IgD-negative memory B cell (primary cell): ENCODE measurements around the gene ZNF518B. TPM values are rescaled to one million over a fixed set of nuclear protein-coding genes. Genes with fewer than 3 reads are reported as not detected.
"Not testable (repeated sequence)": the region's sequence is repeated elsewhere in the genome, so short reads cannot be mapped to it uniquely, and the experiment has no call there.

Source experiments
- H3K27ac Mint-ChIP-seq, 3 donors: one replicate each; pipeline ENCODE4 v1.8.0; 2020 to 2022; ENCODE audit warnings: mild to moderate bottlenecking in 3 of 3, mixed read lengths in 3 of 3, moderate library complexity in 1 of 3
- H3K27me3 Mint-ChIP-seq: one replicate; pipeline ENCODE4 v1.8.0; 2021; ENCODE audit warnings: mixed read lengths
- H3K36me3 Mint-ChIP-seq: one replicate; pipeline ENCODE4 v1.8.0; 2020; ENCODE audit warnings: mild to moderate bottlenecking, mixed read lengths
- H3K4me1 Mint-ChIP-seq, 3 donors: one replicate each; pipeline ENCODE4 v1.8.0; 2020 to 2022; ENCODE audit warnings: mixed read lengths in 3 of 3, mild to moderate bottlenecking in 1 of 3
- H3K4me3 Mint-ChIP-seq, 4 donors: one replicate each; pipeline ENCODE4 v1.8.0; 2020 to 2022; ENCODE audit warnings: mild to moderate bottlenecking in 4 of 4, mixed read lengths in 4 of 4, moderate library complexity in 3 of 4
- H3K9me3 Mint-ChIP-seq, 3 donors: one replicate each; pipeline ENCODE4 v1.8.0; 2020 to 2021; ENCODE audit warnings: mixed read lengths in 3 of 3, mild to moderate bottlenecking in 1 of 3
- polyA plus RNA-seq: library from polyadenylated mRNA; unstranded; fragments of 300-500 nt; fragmentation: Illumina TruSeq; gene quantifications from one replicate; pipeline ENCODE4 v1.2.3, GENCODE V29; 2021

The ZNF518B gene
- polyA plus RNA-seq, 1 donor from 2014 or later: 15.6 TPM

DNA sequence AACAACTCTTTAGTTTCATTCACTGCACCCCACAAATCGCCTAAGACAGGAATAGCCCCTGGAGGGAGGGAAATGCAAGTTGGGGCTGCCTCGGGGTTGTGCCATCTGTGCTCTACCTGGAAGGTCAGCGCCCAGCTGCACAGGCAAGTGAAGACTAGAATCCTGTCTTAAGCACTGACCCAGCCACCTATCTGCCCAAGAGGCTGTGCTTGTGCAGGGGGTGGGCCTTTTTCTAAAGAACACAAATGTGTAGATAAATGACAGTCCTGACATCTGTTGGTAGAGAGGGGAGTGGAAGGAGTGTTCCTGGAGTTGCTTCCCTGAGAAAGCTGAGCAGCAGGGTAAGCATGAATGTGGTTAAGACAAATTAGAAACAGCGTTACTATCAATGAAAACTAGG lies 15.7 kb downstream of the ZNF518B start:
- Mint-ChIP-seq H3K36me3 (peaks cover 25% of the 10 kb centered on the region), H3K27ac (peak overlapping the region in 1 of 3 donors; percentile 53), H3K9me3 (peaks cover 9 to 16% (median 12%) of the 10 kb centered on the region in 3 donors), H3K4me1 (peaks cover 0 to 3% (median 0%) of the 10 kb centered on the region in 3 donors), H3K4me3 (no peak overlapping the region), H3K27me3 (no peaks in the 10 kb centered on the region)

DNA sequence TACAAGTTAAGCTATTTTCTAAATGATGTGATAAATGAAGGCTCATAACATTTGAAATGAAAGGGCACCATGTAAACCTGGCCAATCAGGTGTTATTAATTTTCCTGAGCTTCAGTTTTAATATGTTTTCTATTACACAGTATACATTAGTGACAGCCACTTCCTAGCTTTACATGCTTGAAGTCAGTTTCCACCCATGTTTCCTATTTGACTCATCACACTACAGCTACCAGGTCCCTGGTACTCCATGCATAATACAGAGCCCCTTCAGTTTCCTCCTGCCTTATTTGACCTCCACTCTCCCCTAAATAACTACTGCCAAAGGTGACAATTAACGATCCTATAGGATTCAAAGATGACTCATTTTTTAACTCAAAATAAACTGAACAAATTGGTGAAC lies 18.3 kb downstream of the ZNF518B start:
- Mint-ChIP-seq H3K36me3 (peaks cover 13% of the 10 kb centered on the region), H3K27me3 (no peaks in the 10 kb centered on the region), H3K9me3 (peaks cover 2 to 15% (median 4%) of the 10 kb centered on the region in 3 donors), H3K4me3 (no peak overlapping the region), H3K4me1 (peaks cover 0 to 3% (median 0%) of the 10 kb centered on the region in 3 donors), H3K27ac (no peak overlapping the region)

DNA sequence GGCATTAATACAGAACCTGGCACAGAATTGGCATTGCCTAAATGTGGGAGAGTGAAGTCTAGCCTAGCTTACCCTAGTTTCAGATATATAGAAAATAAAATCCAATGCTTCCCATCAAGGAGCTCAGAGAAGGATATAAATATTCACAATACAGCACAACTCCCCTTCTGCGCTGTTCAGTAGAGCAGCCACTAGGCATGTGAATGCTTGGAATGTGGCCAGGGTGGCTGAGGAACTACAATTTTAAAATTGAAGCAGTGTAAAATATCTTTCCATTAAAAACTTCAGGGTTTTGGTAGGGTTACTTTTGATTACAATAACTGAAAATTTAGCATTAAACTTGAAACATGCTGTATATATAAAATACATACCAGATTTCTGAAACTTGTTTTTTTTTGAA lies 19.5 kb downstream of the ZNF518B start:
- Mint-ChIP-seq H3K36me3 (peaks cover 11% of the 10 kb centered on the region), H3K4me3 (no peak overlapping the region), H3K9me3 (peaks cover 2 to 9% (median 4%) of the 10 kb centered on the region in 3 donors), H3K27me3 (no peaks in the 10 kb centered on the region), H3K27ac (no peak overlapping the region), H3K4me1 (peaks cover 0 to 3% (median 0%) of the 10 kb centered on the region in 3 donors)

DNA sequence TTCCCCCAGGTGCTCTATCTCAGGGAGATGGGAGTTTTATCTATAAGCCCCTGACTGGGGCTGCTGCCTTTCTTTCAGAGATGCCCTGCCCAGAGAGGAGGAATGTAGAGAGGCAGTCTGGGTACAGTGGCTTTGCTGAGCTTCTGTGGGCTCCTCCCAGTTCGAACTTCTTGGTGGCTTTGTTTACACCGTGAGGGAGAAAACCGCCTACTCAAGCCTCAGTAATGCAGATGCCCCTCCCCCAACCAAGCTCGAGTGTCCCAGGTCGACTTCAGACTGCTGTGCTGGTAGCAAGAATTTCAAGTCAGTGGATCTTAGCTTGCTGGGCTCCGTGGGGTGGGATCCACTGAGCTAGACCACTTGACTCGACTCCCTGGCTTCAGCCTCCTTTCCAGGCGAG lies 29.5 kb downstream of the ZNF518B start:
- Mint-ChIP-seq H3K4me1 (peaks cover 11 to 13% (median 12%) of the 10 kb centered on the region in 3 donors), H3K9me3 (peaks cover 6 to 11% (median 7%) of the 10 kb centered on the region in 3 donors)
- not testable (repeated sequence) for H3K4me3 Mint-ChIP-seq, H3K27ac Mint-ChIP-seq, H3K27me3 Mint-ChIP-seq, H3K36me3 Mint-ChIP-seq

DNA sequence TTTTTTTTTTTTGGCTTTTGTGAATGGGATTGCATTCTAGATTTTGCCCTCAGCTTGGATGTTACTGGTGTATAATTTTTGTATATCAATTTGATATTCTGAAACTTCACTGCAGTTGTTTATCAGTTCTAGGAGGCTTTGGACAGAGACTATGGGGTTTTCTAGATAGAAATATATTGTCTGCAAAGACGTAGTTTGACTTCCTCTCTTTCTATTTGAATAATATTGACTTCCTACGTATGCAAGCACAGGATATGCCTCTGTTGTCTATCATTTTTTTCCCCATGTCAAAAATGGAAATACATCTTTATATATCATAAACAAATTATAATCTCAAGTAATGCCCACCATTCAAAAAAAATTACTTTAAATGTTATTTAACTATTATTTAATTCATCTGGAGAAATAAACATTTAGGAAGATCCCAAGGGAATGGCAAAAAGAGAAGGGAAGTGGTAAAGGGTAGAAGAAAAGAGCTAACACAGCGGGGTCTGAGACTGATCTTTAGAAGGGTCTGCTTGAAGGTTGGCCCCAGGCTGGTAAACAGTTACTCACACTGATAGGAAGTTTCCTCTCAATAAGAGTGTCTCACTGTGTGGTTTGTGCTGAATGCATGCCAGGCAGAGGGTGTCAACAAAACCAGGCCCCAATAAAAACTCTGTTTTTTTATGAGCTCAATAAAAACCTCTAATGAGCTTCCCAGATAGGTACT lies 35.7 kb downstream of the ZNF518B start:
- H3K9me3 Mint-ChIP-seq: peaks cover 1 to 11% (median 7%) of the 10 kb centered on the region in 3 donors
- H3K27ac Mint-ChIP-seq: peak overlapping the region in 2 of 3 donors; percentile 49 to 80

DNA sequence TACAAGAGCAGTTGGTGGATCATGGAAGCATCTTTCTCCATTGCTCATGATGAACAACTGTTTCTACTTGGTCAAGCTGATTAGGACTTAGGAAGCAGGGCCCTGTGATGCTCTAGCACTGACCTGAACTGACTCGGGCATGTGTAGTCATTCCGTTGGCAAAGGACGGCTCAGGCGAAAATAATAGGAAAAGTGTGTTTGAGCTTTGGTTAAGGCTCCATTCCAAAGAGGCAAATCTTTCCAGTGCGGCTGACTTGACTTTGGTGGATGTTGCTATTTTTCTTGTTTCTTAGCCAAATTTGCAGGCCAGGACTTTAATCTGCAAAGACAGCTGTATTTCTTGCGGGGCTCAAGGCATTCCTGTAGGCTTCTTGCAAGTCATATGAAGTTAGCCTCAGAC lies 39.5 kb downstream of the ZNF518B start:
- no peak overlapping the region for H3K4me3 Mint-ChIP-seq
- no peaks in the 10 kb centered on the region for H3K36me3 Mint-ChIP-seq
- peaks cover 3% of the 10 kb centered on the region for H3K27me3 Mint-ChIP-seq
- peaks cover 0 to 7% (median 5%) of the 10 kb centered on the region in 3 donors for H3K9me3 Mint-ChIP-seq
- no peak overlapping the region for H3K27ac Mint-ChIP-seq
- peaks cover 29 to 34% (median 33%) of the 10 kb centered on the region in 3 donors for H3K4me1 Mint-ChIP-seq

More for the DNA sequence above, 35.7 kb downstream of the ZNF518B start:
- Mint-ChIP-seq H3K27me3 (no peaks in the 10 kb centered on the region), H3K4me3 (peak overlapping the region in 1 of 4 donors; percentile 54), H3K4me1 (peaks cover 21 to 28% (median 24%) of the 10 kb centered on the region in 3 donors), H3K36me3 (no peaks in the 10 kb centered on the region)

DNA sequence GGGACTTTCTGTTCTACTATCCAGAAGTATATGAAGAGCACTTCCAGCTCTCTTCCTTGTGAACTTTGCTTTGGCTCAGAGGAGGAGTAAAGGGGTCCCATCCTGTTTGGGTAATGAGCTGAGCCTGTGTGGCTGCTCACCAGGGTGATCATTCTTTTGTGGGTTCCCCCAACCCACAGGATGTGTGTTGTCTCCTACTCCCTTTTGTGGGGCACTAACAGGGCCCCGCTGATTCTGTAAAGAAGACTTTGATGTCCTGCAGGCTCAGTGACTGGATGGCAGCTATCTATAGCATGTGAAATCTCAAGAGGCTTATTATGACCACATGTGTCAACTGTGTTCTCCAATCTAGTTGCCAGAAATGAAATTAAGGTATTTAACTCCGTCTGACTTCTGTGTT lies 40.8 kb downstream of the ZNF518B start:
- peaks cover 3% of the 10 kb centered on the region for H3K27me3 Mint-ChIP-seq

DNA sequence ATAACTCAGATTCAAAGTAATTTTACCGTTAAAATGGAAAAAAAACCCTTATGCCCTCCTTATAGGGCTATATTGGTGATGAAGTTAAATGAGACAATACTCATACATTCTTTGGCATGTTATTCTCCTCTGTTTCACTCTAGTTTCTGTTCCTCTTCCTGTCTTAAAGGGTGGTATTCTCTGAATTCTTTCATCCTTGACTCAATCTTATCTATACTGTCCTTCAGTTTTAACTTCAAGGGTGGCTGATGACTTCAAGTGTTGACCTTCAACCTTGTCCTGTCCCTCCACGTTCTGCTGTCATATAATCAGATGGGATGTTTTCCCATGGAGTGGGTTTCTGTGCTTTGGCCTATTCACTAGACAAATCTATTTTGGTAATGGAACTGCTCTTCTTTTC lies 44.0 kb downstream of the ZNF518B start:
- peak overlapping the region in 2 of 4 donors; percentile 10 to 19 for H3K4me3 Mint-ChIP-seq
- no peaks in the 10 kb centered on the region for H3K36me3 Mint-ChIP-seq
- peaks cover 3% of the 10 kb centered on the region for H3K27me3 Mint-ChIP-seq
- H3K27ac Mint-ChIP-seq: peak overlapping the region in 1 of 3 donors; percentile 86
- peaks cover 0 to 3% (median 0%) of the 10 kb centered on the region in 3 donors for H3K9me3 Mint-ChIP-seq
- H3K4me1 Mint-ChIP-seq: peaks cover 22 to 30% (median 26%) of the 10 kb centered on the region in 3 donors

More for the DNA sequence above, 40.8 kb downstream of the ZNF518B start:
- Mint-ChIP-seq H3K27ac (no peak overlapping the region), H3K36me3 (no peaks in the 10 kb centered on the region), H3K4me3 (no peak overlapping the region), H3K4me1 (peaks cover 27 to 33% (median 30%) of the 10 kb centered on the region in 3 donors), H3K9me3 (peaks cover 0 to 7% (median 5%) of the 10 kb centered on the region in 3 donors)

DNA sequence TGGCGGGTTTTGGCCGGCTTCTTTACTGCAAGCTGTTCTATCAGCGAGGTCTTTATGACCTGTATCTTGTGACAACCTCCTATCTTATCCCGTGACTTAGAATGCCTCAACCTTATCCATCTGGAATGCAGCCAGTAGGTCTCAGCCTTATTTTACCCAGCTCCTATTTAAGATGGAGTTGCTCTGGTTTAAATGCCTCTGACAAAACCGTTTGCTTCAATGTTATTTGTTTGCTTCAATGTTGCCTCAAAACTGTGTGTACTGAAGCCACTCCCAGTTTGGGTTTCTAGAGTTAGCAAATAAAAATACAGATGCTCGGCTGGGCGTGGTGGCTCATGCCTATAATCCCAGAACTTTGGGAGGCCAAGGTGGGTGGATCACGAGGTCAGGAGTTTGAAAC lies 51.6 kb downstream of the ZNF518B start:
- H3K27me3 Mint-ChIP-seq: peaks cover 2% of the 10 kb centered on the region
- no peak overlapping the region for H3K4me3 Mint-ChIP-seq
- no peaks in the 10 kb centered on the region for H3K9me3 Mint-ChIP-seq
- H3K4me1 Mint-ChIP-seq: no peaks in the 10 kb centered on the region
- H3K27ac Mint-ChIP-seq: no peak overlapping the region
- no peaks in the 10 kb centered on the region for H3K36me3 Mint-ChIP-seq

DNA sequence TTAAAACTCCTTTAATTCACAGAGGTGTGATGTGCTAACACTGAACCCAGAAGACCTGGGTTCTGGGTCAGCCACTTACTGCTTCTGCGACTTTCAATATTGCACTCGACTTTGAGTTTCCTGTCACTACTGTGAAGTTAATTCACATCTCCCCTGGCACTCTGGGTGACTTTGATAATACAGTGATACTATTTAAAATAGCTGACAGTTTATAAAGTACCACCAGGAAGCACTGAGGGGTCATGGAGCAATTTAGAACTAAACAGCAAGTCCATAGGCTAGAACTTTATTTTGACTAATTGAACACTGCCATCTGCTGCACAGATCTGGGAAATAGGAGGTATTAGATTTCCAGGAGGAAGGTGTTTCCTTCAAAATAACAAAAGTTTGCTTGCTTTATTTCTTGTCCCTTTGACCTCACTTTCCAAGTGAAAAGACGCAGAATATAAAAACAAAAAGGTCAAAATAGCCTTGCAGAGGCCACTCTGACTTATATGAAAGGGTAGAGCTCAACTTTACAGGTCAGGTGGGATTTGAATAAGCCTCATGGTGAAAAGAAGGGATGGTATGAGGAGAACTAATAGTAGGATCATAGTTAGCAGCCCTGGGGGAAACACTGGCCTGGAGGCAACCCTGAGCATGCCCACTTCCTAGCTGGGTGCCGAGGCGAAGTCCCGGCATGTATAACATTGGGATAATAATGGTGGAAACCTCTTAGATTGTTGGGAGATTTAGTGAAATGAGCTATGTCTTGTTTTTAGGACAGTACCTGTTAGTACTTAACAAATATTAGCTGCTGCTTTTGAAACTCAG lies 53.4 kb downstream of the ZNF518B start:
- Mint-ChIP-seq H3K4me1 (no peaks in the 10 kb centered on the region), H3K36me3 (no peaks in the 10 kb centered on the region), H3K27me3 (peaks cover 2% of the 10 kb centered on the region), H3K27ac (no peak overlapping the region), H3K9me3 (no peaks in the 10 kb centered on the region), H3K4me3 (no peak overlapping the region)

DNA sequence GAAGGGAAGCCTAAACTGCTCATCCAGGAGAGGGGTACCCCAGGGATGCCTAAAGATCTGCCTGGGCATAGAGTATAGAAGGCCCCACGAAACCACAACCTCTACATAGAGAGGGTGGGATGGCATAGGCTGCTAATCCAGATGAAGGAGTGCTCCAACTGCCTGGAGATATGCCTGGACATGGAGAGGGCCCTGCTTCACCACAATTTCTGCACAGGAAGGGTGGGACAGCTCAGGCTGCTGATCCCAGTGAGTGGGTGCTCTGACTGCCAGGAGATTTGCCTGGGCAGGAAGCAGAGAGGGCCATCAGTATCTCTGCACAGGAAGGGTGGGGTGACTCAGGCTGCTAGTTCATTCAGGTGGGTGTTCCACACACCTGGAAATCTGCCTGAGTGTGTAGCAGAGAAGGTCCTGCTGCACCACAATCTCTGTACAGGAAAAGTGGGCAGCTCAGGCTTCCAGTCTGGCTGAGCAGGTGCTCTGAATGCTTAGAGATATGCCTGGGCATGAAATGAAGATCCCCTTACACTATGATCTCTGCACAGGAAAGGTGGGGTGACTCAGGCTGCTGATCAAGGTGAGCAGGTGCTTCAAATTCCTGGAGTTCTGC lies 61.1 kb downstream of the ZNF518B start:
- peaks cover 0 to 3% (median 0%) of the 10 kb centered on the region in 3 donors for H3K4me1 Mint-ChIP-seq
- no peak overlapping the region for H3K27ac Mint-ChIP-seq
- H3K9me3 Mint-ChIP-seq: peaks cover 5 to 24% (median 9%) of the 10 kb centered on the region in 3 donors
- H3K36me3 Mint-ChIP-seq: no peaks in the 10 kb centered on the region
- peaks cover 5% of the 10 kb centered on the region for H3K27me3 Mint-ChIP-seq
- H3K4me3 Mint-ChIP-seq: no peak overlapping the region

Other genes starting within 250 kb of the ZNF518B start
- 2.6 TPM for gene CLNK, start 227.3 kb upstream of the ZNF518B start, polyA plus RNA-seq